CD4-positive, alpha-beta T cell treated with Interleukin-4 for 1 hour (primary cell): ENCODE measurements around the gene HSPBP1.
"Not testable (repeated sequence)": the region's sequence is repeated elsewhere in the genome, so short reads cannot be mapped to it uniquely, and the experiment has no call there.

Experiments used
- DNase-seq, 2 donors: peaks; one replicate each; pipeline ENCODE4 v3.0.0-alpha.2; 2020 to 2022

HSPBP1 gene

DNA sequence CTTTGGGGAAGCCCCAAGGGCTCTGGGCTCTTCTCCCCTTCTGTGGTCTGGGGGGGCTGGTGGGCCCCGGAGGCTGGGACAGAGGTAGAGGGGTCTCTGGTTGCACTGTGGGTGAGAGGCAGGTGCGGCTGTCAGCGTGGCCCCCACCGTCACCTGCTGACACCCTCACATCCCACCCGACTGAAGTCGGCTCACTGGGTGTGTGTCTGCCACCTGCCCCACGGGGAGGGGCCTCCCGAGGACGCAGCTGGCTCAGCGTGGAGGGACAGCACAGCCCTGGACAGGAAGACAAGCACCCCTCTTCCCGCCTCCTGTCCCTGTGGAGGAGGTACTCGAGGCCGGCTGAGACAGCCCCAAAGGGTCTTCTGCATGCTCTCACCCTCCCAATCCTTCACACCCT, 49.1 kb downstream of the HSPBP1 start:
- DNase-seq: no peak

DNA sequence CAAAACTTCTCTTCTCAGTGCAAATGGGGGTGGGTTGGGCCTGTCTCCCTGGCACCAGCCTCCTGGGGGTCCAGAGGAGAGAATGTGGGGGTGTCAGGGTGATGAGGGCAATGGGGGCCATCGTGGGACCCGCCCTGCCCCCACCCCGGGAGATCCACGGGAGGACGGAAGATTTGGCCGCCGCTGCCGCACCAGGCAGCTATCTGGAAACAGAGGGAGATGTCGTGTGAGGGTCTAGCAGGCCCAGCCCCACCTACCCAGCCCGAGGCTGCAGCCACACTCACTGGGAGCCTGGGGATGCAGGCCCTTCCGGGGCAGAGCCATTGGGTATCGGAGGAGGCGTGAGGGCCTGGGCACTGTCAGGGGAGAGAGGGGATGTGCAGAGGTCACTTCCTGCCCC, 49.6 kb downstream of the HSPBP1 start:
- DNase-seq: no peak

DNA sequence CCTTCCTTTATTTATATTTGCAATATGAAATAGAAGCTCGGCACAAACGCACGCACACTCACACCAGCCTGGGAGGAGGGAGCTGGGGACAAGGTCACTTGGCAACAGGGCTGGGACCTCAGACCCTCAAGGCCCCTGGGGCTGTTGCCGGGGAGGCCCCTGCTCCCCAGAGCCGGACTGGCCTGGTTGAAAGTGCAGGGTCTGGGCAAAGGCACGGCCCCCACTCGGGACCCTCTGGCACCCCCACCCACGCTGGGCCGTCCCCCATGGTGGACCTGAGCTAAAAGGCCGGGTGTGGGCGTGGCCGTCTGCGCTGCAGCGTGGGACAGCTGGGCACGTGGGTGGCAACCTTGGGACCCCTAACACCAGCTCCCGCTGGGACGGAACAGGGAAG, 50.1 kb downstream of the HSPBP1 start:
- DNase-seq: no peak

DNA sequence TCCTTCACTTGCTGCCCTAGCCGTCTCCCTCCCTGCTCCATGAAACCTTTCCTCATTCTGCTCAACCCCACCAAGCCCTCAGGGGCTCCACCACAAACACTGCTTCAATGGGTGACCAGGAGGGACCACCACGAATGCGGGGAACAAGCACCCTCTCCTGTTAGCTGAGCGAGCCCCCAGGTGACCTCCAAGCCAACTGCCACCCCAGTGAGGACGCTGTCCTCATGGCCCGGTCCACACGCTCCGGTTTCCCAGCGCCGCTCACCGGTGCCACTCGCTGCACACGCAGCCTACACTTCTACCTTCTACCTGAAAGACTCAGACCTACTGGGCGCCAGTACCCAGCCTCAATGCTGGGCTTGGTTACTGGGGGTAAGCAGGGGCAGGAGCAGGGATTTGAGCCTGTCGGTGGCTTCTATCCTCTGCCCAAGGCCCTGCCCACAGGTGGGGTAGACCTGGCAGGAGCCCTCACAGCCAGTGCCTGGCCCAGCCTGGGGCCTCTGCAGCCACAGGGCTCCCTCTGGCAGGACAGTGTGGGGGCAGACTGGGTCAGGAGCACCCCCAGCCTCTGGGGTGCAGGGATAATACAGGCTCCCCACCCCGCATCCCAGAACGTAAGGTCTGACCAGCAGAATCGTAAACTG, 50.6 kb downstream of the HSPBP1 start:
- DNase-seq: no peak

DNA sequence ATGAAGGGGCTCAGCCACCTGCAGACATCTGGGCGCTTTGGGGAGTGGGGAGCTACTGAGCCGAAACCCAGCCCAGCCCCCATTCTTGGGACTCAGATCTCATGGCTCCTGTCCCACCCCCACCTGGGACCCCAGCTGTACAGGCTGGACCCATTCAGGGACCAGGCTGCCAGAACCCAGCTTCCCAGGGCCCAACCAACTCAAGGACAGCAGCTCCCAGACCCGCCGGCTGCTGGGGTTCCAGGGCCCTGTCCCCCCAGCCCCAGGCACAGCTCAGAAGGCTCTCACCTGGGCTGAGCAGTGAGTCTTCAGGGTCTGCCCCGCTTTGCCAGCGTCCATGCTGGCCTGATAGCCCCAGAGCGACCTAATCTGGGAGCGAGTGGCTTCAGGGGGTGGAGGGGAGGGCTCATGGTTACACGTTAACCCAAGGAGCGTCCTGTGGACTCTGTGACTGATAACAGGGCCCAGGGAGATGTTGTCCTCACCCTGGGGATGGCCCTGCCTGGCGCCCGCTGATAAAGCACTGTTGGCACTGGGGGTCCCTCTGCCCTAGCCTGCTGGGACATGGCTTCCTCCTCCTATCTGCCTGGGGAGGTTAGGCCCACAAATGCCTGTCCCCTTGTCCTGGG, 51.4 kb downstream of the HSPBP1 start, which contains the start of gene TMEM86B:
TSS of gene TMEM86B (minus strand) at position 361 of the 629 bp plus-strand sequence. CDS start at position 339, 22 bp downstream.
- no peak for DNase-seq

DNA sequence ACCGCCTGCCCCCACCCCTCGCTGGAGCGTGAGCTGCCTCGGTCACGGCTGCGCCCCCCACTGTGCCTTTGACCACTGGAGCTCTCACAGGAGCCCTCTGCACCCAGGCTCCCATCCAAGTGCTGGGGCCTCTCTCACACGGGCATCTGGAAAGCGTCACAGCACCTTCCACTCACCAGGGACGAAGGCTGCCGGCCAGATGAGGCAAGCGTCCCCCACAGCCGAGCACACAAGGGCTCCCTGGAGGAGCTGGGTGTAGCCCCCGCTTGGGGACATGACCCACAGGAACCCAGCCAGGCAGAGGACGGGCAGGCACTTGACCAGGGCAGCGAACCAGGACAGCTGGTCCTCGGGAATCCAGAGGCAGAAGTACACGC, 51.9 kb downstream of the HSPBP1 start:
- no peak for DNase-seq

DNA sequence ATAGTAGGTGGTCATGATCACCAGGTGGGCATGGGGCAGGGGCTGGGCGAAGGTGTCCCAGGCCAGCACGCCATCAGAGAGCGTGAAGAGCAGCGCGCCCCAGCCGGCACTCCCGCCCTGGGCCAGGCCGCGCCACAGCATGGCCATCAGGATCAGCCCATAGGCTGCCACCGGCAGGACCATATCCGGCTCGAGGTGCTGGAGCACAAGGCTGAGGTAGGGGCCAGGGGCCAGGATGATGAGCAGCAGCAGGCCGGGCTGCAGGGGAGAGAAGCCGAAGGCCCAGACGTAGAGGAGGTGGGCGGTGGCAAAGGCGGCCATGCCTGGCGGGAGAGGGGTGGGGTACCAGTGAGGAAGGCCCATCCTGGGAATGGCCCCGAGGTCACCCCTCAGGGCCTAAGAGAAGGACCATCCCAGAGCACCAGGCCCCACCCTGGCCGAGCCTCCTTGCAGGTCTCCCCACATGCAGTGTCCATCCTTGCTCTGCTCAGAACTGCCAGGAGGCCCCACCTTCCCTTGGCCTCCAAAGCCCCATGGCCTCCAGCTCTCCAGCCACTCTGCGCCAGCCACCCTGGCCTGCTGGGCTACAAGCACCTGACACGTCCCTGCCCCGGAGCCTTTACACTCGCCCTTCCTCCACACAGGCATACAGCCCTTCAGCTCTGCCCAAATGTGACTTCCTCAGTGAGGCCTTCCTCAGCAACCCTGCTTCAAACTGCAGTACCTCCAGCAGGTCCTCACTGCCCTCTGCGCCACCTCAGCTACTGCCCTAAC, 52.5 kb downstream of the HSPBP1 start:
- no peak for DNase-seq

DNA sequence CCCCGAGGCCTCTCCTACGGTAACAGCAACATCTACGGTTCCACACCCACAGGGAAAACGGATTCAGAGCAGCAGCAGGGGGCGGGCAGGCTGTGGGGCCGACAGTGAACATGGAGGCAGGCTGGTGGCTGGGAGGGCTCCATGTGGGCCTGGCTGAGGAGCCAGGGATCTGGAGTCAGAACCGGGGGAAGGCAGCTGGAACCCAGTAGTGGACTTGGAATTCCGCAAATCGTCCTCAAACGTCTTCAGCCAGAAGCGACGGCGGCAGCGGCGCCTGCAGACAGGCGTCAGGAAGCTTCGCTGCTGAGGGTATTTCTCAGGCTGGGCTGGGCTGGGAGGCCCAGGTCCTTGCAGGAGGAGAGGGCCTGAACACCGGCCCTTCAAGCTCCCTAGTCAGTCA, 53.1 kb downstream of the HSPBP1 start:
- no peak for DNase-seq

DNA sequence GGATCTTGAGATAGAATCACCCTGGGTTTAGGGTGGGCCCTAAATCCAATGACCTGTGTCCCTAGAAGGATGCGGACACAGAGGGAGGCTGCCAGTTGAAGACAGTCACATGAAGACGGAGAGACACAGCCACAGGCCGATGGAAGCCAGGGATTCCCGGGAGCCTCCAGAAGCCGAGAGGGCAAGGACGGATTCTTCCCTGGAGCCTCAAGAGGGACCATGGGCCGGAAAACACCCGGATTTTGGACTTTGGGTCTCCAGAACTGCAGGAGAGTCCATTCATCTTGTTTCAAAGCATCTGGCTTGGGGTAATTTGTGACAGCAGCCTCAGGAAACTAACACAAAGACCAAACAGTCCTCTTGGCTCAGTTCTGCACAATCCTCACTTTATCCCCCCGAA, 53.6 kb downstream of the HSPBP1 start:
- DNase-seq: no peak

DNA sequence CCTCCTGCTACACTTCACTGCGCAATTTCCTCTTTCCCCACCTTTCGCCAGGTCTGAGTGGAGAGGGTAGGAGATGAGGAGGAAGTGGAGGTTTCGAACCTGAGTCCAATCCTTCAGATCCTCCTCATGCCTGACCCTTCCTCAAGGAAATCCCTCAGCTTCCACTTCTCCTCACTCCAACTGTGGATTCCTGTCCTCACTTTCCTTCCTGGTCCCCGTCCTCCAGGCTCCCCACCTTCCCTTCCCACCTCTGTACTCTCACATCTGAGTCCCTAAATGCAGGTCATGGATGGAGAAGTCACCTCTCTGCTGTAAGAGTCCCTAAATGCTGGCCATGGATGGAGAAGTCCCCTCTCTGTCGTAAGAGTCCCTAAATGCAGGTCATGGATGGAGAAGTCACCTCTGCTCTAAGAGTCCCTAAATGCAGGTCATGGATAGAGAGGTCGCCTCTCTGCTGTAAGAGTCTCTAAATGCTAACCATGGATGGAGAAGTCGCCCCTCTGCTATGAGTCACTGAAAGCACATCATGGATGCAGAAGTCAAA, 54.4 kb downstream of the HSPBP1 start:
- no peak for DNase-seq

DNA sequence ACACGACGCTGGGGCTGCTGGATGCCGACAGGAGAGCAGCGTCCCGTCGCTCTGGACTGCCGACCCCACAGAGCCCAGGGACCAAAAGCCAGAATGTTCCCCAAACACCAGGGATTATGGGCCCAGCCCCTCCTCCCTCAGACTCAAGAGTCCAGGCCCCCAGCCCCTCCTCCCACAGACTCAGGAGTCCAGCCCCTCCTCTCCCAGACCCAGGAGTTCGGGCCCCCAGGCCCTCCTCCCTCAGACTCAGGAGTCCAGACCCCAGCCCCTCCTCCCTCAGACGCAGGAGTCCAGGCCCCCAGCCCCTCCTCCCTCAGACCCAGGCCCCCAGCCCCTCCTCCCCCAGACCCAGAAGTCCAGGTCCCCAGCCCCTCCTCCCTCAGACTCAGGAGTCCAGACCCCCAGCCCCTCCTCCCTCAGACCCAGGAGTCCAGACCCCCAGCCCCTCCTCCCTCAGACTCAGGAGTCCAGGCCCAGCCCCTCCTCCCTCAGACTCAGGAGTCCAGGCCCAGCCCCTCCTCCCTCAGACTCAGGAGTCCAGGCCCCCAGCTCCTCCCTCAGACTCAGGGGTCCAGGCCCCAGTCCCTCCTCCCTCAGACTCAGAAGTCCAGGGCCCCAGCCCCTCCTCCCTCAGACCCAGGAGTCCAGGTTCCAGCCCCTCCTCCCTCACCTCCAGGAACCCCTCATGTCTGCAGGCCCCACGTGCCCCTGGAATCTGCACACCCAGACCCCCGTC, 55.1 kb downstream of the HSPBP1 start:
- DNase-seq: not testable (repeated sequence)

DNA sequence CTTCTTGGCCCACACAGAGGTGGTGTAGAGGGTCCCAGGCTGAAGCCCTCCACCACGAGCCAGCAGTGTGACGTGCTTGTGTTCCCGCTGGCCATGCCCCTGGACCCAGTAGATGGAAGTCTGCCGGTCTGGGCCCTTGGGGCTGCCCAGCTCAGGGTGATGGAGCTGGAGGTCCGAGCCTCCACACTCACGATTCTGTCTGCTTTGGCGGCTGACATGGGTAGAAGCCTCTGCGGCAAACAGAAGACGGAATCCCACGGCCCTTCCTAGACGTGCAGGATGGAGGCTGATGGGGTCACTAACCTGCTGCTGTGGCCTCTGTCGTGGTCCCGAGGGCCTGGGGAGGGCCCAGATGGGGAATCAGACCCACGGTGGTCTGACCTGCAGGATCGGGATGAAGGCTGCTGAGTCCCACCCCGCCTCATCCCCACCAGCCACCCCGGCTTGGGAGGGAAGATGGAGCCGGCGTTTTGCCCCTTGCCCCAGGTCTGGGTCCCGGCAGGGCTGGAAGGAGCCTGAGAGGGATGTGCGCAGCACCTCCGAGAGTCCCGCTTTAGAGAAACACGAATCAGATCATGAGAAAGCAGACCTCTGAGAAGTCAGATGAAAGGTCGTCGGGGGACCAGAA, 55.8 kb downstream of the HSPBP1 start:
- no peak for DNase-seq

DNA sequence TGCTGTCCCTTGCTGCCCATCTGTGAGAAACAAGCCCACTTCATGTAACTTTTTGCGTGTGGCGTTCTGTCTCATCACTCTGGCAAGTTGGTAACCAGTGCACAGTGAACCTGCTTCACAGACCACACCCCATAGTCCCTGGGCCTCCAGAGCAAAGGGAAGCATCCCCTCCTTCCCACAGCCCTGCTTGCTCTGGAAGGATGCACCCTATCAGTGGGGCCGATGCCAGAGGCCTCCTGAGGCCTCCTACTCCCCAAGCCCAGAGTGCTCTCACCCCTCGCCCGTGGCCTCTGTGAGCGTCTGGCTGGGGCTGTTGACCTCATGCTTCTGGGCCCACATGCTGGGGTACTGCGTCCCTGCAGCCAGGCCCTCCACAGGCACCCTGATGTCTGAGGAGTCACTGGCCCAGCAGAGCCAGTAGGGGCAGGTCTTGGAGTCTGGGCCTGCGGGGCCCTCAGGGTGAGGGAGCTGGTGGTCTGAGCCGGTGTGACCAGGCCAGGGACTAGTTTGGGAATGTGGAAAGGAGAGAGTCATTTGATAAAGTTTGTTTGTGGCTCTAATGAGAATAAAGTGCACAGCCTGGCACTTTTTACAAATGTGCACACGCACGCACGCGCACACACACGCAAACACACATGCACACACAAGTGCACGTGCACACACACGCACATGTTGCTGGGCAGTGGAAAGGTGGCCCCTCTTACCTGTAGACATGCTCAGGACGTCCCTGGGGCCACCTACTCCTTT, 56.4 kb downstream of the HSPBP1 start:
- no peak for DNase-seq

DNA sequence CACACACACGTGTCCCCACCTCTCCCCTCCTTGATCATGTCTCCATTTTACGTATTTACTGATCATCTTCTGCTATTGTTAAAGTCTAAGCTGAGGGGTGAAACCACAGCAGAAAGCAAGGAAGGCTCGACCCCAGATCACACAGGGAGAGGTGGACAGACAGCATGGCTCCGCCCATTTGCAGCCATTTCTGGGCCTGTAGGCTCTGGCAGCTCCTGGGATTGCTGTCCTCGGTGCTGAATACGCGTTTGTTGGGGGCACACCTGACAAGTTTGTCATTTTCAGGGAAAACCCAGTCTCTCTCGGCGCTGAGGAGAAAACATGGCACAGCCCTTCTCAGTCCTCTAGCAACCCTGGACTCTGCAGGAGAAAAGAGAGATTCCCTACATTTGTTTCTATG, 59.4 kb downstream of the HSPBP1 start:
- no peak for DNase-seq

DNA sequence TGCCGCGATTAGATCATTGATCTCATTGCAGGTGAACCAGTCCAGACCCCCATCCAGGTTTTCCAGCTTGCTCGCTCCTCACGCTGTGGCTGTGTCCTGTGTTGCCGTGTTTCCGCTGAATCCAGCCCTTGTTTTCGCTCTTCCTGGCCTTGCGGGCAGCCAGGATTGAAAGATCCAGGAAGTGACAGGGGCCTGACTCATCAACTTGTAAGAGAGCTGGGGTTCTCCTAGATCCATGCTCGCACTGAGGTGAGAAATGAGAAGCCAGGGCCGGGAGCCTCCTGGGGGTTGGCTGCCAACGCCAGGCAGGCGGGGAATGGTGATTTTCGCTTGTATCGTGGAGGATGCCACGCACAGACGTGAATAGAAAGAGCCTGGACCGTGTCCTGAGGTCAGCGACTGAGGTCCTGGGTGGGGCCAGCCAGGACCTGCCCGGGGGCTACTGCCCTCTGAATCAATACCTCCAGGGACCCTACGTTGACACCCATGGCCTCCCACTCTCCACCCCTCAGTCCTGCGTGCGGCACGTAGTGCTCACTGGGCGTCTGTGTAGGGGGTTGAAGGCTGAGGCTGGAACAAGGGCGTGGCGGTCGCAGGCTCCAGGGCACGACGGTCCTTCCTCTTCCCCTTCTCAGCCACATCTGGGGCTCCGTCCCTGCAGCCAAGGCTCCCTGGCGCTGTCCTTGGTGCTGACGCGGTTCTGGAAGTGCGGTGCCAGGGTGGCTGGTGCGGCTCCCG, 63.3 kb downstream of the HSPBP1 start:
- peak; percentile 33 to 59 for DNase-seq

DNA sequence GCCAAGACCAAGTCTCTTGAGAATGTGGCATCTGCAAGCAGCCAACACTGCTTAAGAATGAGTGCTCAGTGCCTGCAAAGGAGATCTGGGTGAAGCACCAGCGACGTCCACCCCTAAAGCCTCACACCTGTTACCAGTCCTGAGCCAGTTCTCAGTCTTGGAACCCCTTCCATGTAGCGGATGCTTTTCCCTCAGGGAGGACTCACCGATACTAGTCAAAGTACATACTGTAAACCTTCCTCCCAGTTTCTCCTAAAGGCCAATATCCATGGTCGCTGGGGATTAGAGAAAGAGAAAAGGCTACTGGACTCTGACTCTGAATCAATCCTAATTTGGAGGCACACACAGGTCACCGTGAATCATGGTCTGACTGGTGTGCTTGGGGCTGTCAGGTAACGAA, 66.4 kb downstream of the HSPBP1 start:
- no peak for DNase-seq

DNA sequence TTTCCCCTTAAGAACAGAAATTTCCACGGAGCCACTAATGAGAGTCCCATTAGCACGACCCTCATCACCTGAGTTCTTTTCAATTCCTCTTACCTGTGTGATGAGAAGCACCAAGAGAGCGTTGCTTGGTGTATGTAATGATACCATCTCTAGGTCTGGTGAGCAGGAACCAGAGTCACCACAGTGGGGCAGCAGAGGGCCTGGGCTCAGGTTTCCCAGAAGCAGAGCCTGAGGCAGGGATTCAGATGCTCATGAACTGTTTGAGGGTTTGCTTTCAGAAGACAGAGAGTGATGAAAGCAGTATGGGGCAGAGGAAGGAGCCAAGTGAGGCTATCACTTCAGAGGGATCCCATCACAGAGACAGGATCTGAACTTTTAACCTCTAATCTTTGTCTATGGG, 67.5 kb downstream of the HSPBP1 start:
- DNase-seq: peak; percentile 46 to 51
